ENCODE results near the gene DGKI.

DNA sequence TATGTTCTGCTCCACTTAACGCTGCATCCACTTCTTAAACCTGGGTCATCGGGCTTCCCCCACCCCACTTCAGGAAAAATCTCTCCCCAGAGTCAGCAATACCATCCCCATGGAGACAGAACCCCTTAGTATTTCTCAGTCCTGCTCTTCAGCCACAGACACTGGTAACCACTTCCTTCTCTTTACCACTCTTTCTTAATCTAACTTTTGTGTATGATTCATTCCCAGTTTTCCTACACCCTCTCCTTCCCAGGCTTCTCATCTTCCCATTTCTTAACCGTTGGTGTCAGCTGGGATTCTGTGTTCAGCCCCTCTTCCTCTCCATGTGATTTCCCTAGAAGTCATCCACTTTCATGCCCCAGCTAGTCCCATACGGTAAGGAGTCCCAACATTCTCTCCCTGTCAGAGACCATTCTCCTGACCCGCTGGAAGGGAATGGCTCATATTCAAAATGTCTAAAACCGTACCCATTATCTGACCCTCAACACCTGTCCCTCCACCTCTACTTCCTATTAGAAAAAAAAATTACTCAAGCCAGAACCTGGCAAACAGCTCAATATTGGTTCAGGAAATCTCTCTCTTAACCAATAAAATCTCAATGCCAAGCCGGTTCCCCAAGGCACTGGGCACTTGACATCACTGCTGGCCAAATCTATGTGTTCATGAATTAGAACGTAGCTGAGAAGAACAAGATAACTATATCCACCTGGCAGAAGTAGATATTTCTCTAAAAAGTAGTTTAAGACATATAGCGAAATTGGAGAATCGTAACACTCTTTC lies 89.4 kb downstream of the DGKI start:
- TF ChIP-seq, protein P1, sequence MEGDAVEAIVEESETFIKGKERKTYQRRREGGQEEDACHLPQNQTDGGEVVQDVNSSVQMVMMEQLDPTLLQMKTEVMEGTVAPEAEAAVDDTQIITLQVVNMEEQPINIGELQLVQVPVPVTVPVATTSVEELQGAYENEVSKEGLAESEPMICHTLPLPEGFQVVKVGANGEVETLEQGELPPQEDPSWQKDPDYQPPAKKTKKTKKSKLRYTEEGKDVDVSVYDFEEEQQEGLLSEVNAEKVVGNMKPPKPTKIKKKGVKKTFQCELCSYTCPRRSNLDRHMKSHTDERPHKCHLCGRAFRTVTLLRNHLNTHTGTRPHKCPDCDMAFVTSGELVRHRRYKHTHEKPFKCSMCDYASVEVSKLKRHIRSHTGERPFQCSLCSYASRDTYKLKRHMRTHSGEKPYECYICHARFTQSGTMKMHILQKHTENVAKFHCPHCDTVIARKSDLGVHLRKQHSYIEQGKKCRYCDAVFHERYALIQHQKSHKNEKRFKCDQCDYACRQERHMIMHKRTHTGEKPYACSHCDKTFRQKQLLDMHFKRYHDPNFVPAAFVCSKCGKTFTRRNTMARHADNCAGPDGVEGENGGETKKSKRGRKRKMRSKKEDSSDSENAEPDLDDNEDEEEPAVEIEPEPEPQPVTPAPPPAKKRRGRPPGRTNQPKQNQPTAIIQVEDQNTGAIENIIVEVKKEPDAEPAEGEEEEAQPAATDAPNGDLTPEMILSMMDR (IDR thresholded peaks at IDR 0.05): no peak
- no peak for TF ChIP-seq POLR2A (IDR thresholded peaks at IDR 0.05)
- no peak for TF ChIP-seq EP300 (IDR thresholded peaks at IDR 0.05)

Measured in stomach (tissue), 4 donors.